Endothelial cell (in vitro differentiated cells): ENCODE results near the gene MISP. TPM values are rescaled to one million over a fixed set of nuclear protein-coding genes. Genes with fewer than 3 reads are reported as not detected.
"Not testable (repeated sequence)": the region's sequence is repeated elsewhere in the genome, so short reads cannot be mapped to it uniquely, and the experiment has no call there.

Source experiments
- DNase-seq: peaks from one replicate; pipeline ENCODE4 v3.0.0; 2021; ENCODE audit warnings: low spot score
- H3K27ac Mint-ChIP-seq: one replicate; pipeline ENCODE4 v1.8.0; 2021; ENCODE audit warnings: mixed read lengths, inconsistent platforms; ENCODE audit not compliant: unreplicated experiment
- H3K27me3 Mint-ChIP-seq: one replicate; pipeline ENCODE4 v1.8.0; 2021; ENCODE audit warnings: mild to moderate bottlenecking, moderate library complexity, mixed read lengths, inconsistent platforms; ENCODE audit not compliant: unreplicated experiment
- H3K36me3 Mint-ChIP-seq: one replicate; pipeline ENCODE4 v1.8.0; 2021; ENCODE audit warnings: mild to moderate bottlenecking, low read depth, mixed read lengths, inconsistent platforms; ENCODE audit not compliant: unreplicated experiment
- H3K4me1 Mint-ChIP-seq: one replicate; pipeline ENCODE4 v1.8.0; 2021; ENCODE audit warnings: mild to moderate bottlenecking, mixed read lengths, inconsistent platforms; ENCODE audit not compliant: unreplicated experiment
- H3K4me3 Mint-ChIP-seq: one replicate; pipeline ENCODE4 v1.8.0; 2021; ENCODE audit warnings: mild to moderate bottlenecking, mixed read lengths, inconsistent platforms; ENCODE audit not compliant: unreplicated experiment
- H3K9me3 Mint-ChIP-seq: one replicate; pipeline ENCODE4 v1.8.0; 2021; ENCODE audit warnings: mixed read lengths, inconsistent platforms; ENCODE audit not compliant: unreplicated experiment
- total RNA-seq: library from RNA; stranded (reverse); fragmentation: NEBNext Ultra II Directional; extraction: Animal tissue kit (Norgen Biotek cat#: 25700); gene quantifications from one replicate; pipeline ENCODE4 v1.2.1, GENCODE V29; 2021; ENCODE audit not compliant: unreplicated experiment
- TF ChIP-seq, protein P1 (sequence below): fragments of 200-600 bp; sonication (generic); IDR thresholded peaks from one replicate; pipeline ENCODE4 v1.5.0; 2021; ENCODE audit warnings: antibody characterized with exemption; ENCODE audit not compliant: unreplicated experiment

Gene MISP
- total RNA-seq, 1 donor from 2014 or later = not detected

GRCh38 chr19:738509-739128 lies 12.3 kb upstream of the MISP start:
- H3K27me3 Mint-ChIP-seq = peaks cover 14% of the 10 kb centered on the region
- no peaks in the 10 kb centered on the region for H3K4me1 Mint-ChIP-seq
- H3K9me3 Mint-ChIP-seq = no peaks in the 10 kb centered on the region
- DNase-seq = no peak
- H3K27ac Mint-ChIP-seq = no peak overlapping the region
- H3K4me3 Mint-ChIP-seq = no peak overlapping the region
- peaks cover 6% of the 10 kb centered on the region for H3K36me3 Mint-ChIP-seq
- TF ChIP-seq, protein P1, sequence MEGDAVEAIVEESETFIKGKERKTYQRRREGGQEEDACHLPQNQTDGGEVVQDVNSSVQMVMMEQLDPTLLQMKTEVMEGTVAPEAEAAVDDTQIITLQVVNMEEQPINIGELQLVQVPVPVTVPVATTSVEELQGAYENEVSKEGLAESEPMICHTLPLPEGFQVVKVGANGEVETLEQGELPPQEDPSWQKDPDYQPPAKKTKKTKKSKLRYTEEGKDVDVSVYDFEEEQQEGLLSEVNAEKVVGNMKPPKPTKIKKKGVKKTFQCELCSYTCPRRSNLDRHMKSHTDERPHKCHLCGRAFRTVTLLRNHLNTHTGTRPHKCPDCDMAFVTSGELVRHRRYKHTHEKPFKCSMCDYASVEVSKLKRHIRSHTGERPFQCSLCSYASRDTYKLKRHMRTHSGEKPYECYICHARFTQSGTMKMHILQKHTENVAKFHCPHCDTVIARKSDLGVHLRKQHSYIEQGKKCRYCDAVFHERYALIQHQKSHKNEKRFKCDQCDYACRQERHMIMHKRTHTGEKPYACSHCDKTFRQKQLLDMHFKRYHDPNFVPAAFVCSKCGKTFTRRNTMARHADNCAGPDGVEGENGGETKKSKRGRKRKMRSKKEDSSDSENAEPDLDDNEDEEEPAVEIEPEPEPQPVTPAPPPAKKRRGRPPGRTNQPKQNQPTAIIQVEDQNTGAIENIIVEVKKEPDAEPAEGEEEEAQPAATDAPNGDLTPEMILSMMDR = no peak

DNA sequence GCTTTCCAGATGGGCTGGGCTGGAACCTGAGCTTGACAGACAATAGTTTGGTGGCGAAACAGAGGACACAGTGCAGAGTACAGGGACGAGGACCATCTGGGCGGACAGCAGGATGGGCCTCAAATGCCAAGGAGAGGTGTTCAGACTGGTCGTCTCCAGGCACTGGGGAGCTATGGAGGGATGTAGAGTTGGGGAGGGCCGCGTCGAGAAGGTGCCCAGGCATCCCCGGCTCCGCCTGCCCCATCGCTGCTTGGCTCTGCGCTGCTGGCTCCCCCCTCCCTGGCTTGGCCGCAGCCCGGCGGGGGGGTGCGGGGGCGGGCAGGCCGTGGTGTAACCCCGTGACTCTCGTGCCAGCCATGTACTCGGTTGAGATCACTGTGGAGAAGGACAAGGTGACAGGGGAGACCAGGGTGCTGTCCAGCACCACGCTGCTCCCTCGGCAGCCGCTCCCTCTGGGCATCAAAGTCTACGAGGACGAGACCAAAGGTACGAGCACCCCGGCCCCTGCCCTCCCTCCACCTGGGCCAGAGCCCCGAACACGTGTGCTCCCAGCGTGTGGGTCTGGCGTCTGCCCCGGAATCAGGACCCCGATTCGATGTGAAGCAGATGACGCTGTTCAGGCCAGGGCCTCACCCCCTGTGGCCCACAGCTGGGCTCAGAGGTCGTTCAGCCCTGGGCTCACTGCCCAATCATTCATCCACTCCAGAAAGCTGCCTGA lies 10.8 kb upstream of the MISP start:
- TF ChIP-seq, protein P1 = no peak
- DNase-seq = no peak
- H3K9me3 Mint-ChIP-seq = no peaks in the 10 kb centered on the region
- H3K27me3 Mint-ChIP-seq = peaks cover 10% of the 10 kb centered on the region
- H3K4me1 Mint-ChIP-seq = no peaks in the 10 kb centered on the region
- peaks cover 4% of the 10 kb centered on the region for H3K36me3 Mint-ChIP-seq
- no peak overlapping the region for H3K27ac Mint-ChIP-seq
- H3K4me3 Mint-ChIP-seq = no peak overlapping the region

- not testable (repeated sequence) for DNase-seq, H3K4me3 Mint-ChIP-seq, H3K27ac Mint-ChIP-seq, H3K36me3 Mint-ChIP-seq, H3K4me1 Mint-ChIP-seq, H3K9me3 Mint-ChIP-seq
- peaks cover 10% of the 10 kb centered on the region for H3K27me3 Mint-ChIP-seq
These were observed 10.0 kb upstream of the MISP start for GRCh38 chr19:740816-741505.

DNA sequence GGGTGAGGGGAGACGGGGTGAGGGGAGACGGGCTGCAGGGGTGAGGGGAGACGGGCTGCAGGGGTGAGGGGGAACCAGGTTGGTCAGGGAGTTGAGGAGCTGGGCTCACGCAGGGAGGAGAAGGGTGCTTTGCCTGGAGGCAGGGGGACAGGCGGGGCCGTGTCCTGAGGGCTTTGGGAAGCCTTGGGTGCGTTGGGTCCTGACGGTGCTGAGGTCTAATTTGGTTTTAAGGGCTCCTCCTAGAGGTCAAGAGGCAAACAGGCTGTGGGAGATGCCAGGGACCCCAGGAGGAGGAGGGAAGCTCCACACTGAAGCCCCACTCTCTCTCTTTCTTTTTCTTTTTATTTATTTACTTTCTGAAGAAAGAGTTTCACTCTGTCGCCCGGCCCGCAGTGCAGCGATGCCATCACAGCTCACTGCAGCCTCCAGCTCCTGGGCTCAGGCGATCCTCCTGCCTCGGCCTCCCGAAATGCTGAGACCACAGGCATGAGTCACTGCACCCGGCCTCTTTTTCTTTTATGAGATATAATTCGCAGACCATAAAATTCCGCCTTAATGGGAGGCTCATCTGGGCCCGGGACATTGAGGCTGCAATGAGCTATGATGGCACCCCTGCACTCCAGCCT lies 9.3 kb upstream of the MISP start:
- Mint-ChIP-seq H3K36me3 (peaks cover 4% of the 10 kb centered on the region), H3K27me3 (peaks cover 10% of the 10 kb centered on the region), H3K27ac (no peak overlapping the region), H3K9me3 (no peaks in the 10 kb centered on the region), H3K4me3 (no peak overlapping the region), H3K4me1 (no peaks in the 10 kb centered on the region)
- TF ChIP-seq, protein P1 = no peak
- peak; percentile 34 for DNase-seq

DNA sequence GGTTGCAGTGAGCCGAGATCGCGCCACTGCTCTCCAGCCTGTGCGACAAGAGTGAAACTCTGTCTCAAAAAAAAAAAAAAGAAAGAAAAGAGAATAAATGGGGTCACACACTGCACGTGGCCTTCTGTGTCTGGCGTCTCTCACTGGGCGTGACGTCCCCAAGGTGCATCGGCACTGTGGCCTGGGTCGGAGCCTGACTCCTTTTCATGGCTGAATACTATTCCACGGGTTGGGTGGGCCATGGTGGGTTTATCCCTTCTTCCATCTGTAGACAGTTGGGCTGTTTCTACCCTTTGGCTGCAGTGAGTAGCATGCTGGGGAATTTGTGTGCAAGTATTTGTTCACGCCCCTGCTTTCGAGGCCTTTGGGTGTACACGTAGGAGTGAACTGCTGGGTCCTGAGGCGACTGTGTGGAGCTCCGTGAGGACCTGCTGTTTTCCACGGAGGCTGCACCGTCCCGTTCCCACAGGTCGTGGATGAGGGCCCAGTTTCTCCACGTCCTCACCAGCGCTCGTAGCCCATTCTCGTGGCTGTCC lies 8.3 kb upstream of the MISP start:
- H3K27ac Mint-ChIP-seq = no peak overlapping the region
- peaks cover 10% of the 10 kb centered on the region for H3K27me3 Mint-ChIP-seq
- H3K9me3 Mint-ChIP-seq = no peaks in the 10 kb centered on the region
- no peak overlapping the region for H3K4me3 Mint-ChIP-seq
- H3K4me1 Mint-ChIP-seq = no peaks in the 10 kb centered on the region
- TF ChIP-seq, protein P1 = no peak
- peaks cover 4% of the 10 kb centered on the region for H3K36me3 Mint-ChIP-seq
- no peak for DNase-seq
